K562 (cell line): ENCODE results near the gene TESK2. TPM values are rescaled to one million over a fixed set of nuclear protein-coding genes. Genes with fewer than 3 reads are reported as not detected.

Experiments used
- BRD4 ChIP-seq: fragments of 200-600 bp; sonication (generic); IDR thresholded peaks from 2 replicates; pipeline ENCODE4 v1.6.1; 2017; ENCODE audit warnings: inconsistent platforms
- CREM ChIP-seq: IDR thresholded peaks from 2 replicates; pipeline ENCODE4 v1.6.1; 2014; ENCODE audit warnings: antibody characterized with exemption, low read depth
- HDAC8 ChIP-seq: fragments of 450-650 bp; IDR thresholded peaks from 2 replicates; pipeline ENCODE4 v1.6.1; 2016; ENCODE audit warnings: mild to moderate bottlenecking, missing genetic modification characterization, moderate library complexity, missing compliant biosample characterization
- MTF1 ChIP-seq: fragments of 250-450 bp; sonication (Bioruptor Pico); IDR thresholded peaks from 2 replicates; pipeline ENCODE4 v1.9.0; 2021; ENCODE audit warnings: moderate library complexity, mild to moderate bottlenecking, inconsistent platforms, borderline replicate concordance
- NFIC ChIP-seq: fragments of 450-650 bp; IDR thresholded peaks from 2 replicates; pipeline ENCODE4 v1.6.1; 2017; ENCODE audit warnings: mild to moderate bottlenecking, inconsistent platforms
- RERE ChIP-seq: sonication (generic); formaldehyde crosslinking; IDR thresholded peaks from 2 replicates; pipeline ENCODE4 v1.8.0; 2023; ENCODE audit warnings: missing genetic modification reagents, mild to moderate bottlenecking, borderline replicate concordance
- SMAD2 ChIP-seq: fragments of 150-350 bp; IDR thresholded peaks from 2 replicates; pipeline ENCODE4 v1.6.1; 2014; ENCODE audit warnings: low read depth, mild to moderate bottlenecking, low read length
- STAG1 ChIP-seq: sonication (generic); formaldehyde crosslinking; IDR thresholded peaks from 2 replicates; pipeline ENCODE4 v1.5.0; 2020; ENCODE audit warnings: missing genetic modification reagents, borderline replicate concordance
- TRIM24 ChIP-seq, 2 experiments: fragments of 450-650 bp; IDR thresholded peaks; 2 replicates each; pipeline ENCODE4 v1.6.1; 2016
- ZBTB8A ChIP-seq: fragments of 450-650 bp; IDR thresholded peaks from 2 replicates; pipeline ENCODE4 v1.6.1; 2018; ENCODE audit warnings: mild to moderate bottlenecking, moderate library complexity; ENCODE audit not compliant: partially characterized antibody
- ZNF449 ChIP-seq: fragments of 250-450 bp; sonication (Bioruptor Pico); IDR thresholded peaks from 2 replicates; pipeline ENCODE4 v1.8.0; 2022; ENCODE audit warnings: moderate library complexity, mild to moderate bottlenecking, inconsistent platforms
- polyA plus RNA-seq, 8 experiments: library from polyadenylated mRNA; depleted of rRNA in 4 of 8; stranded (reverse) in 5 of 8; unstranded in 3 of 8; fragments of >200 nt; fragmentation: Nextera tagmentation in 2 of 8; fragmentation: Illumina TruSeq in 1 of 8; extraction: Ambion mirVana in 2 of 8; extraction: Trizol in 1 of 8; gene quantifications; 2 replicates each; pipeline versions ENCODE4 v1.2.1 to v1.2.3, GENCODE V29; 2011 to 2014; ENCODE audit warnings: inconsistent platforms in 1 of 8, missing spikeins in 1 of 8
- total RNA-seq, 7 experiments: library from RNA; depleted of rRNA in 6 of 7; stranded (reverse); fragments of >200 nt in 6 of 7; fragmentation: Illumina TruSeq in 2 of 7; extraction: Trizol in 2 of 7; gene quantifications; 2 replicates each; pipeline versions ENCODE4 v1.2.1 to v1.2.3, GENCODE V29; 2011 to 2021; ENCODE audit warnings: low replicate concordance in 1 of 7
- TF ChIP-seq, protein P1 (sequence below): fragments of 250-450 bp; sonication (Bioruptor Pico); IDR thresholded peaks from 2 replicates; pipeline ENCODE4 v1.4.0; 2020; ENCODE audit warnings: mild to moderate bottlenecking, moderate library complexity, borderline replicate concordance
- TF ChIP-seq, protein P2 (sequence below): fragments of 250-450 bp; sonication (Bioruptor Pico); IDR thresholded peaks from 2 replicates; pipeline ENCODE4 v1.4.0; 2020; ENCODE audit warnings: mild to moderate bottlenecking

Gene TESK2
- total and polyA plus RNA-seq, 9 of the 15 experiments (the other 6 are each of a cell fraction or from before 2014, with no cell fraction given) = 1.6 to 5.3 (median 3.7) TPM

- TF ChIP-seq, protein P1, sequence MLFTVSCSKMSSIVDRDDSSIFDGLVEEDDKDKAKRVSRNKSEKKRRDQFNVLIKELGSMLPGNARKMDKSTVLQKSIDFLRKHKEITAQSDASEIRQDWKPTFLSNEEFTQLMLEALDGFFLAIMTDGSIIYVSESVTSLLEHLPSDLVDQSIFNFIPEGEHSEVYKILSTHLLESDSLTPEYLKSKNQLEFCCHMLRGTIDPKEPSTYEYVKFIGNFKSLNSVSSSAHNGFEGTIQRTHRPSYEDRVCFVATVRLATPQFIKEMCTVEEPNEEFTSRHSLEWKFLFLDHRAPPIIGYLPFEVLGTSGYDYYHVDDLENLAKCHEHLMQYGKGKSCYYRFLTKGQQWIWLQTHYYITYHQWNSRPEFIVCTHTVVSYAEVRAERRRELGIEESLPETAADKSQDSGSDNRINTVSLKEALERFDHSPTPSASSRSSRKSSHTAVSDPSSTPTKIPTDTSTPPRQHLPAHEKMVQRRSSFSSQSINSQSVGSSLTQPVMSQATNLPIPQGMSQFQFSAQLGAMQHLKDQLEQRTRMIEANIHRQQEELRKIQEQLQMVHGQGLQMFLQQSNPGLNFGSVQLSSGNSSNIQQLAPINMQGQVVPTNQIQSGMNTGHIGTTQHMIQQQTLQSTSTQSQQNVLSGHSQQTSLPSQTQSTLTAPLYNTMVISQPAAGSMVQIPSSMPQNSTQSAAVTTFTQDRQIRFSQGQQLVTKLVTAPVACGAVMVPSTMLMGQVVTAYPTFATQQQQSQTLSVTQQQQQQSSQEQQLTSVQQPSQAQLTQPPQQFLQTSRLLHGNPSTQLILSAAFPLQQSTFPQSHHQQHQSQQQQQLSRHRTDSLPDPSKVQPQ (CRISPR knock-in tag) = no peak
- TF ChIP-seq, protein P2, sequence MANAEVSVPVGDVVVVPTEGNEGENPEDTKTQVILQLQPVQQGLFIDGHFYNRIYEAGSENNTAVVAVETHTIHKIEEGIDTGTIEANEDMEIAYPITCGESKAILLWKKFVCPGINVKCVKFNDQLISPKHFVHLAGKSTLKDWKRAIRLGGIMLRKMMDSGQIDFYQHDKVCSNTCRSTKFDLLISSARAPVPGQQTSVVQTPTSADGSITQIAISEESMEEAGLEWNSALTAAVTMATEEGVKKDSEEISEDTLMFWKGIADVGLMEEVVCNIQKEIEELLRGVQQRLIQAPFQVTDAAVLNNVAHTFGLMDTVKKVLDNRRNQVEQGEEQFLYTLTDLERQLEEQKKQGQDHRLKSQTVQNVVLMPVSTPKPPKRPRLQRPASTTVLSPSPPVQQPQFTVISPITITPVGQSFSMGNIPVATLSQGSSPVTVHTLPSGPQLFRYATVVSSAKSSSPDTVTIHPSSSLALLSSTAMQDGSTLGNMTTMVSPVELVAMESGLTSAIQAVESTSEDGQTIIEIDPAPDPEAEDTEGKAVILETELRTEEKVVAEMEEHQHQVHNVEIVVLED (CRISPR knock-in tag) = peak; percentile 67
- peak; percentile 88 for TF ChIP-seq BRD4
- TF ChIP-seq ZNF449 (CRISPR knock-in tag) = no peak
- TF ChIP-seq NFIC = peak; percentile 91
- peak in 1 of 2 experiments; percentile 65; a peak in 2 of 4 replicates for TF ChIP-seq TRIM24 (IDR thresholded peaks at IDR 0.05)
- TF ChIP-seq HDAC8 (tag) = no peak; the same call in 1 of the 2 replicates
- TF ChIP-seq CREM = peak; percentile 82
- TF ChIP-seq MTF1 (CRISPR knock-in tag) = no peak
- TF ChIP-seq ZBTB8A = no peak
- 0 out of 2 replicates have a peak, but pooled peaks have one; percentile 77 for TF ChIP-seq RERE (CRISPR knock-in tag)
- 0 out of 2 replicates have a peak, but pooled peaks have one; percentile 24 for TF ChIP-seq STAG1 (CRISPR knock-in tag)
- no peak for TF ChIP-seq SMAD2
These were observed 30.7 kb upstream of the TESK2 start, which contains the start of gene PRDX1 (continued) for GRCh38 chr1:45521413-45522323.
